ENCODE measurements around the gene BCORL1.

- TF ChIP-seq, protein P1, sequence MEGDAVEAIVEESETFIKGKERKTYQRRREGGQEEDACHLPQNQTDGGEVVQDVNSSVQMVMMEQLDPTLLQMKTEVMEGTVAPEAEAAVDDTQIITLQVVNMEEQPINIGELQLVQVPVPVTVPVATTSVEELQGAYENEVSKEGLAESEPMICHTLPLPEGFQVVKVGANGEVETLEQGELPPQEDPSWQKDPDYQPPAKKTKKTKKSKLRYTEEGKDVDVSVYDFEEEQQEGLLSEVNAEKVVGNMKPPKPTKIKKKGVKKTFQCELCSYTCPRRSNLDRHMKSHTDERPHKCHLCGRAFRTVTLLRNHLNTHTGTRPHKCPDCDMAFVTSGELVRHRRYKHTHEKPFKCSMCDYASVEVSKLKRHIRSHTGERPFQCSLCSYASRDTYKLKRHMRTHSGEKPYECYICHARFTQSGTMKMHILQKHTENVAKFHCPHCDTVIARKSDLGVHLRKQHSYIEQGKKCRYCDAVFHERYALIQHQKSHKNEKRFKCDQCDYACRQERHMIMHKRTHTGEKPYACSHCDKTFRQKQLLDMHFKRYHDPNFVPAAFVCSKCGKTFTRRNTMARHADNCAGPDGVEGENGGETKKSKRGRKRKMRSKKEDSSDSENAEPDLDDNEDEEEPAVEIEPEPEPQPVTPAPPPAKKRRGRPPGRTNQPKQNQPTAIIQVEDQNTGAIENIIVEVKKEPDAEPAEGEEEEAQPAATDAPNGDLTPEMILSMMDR (IDR thresholded peaks at IDR 0.05; ENCODE audit: poor library complexity): no peak
- TF ChIP-seq EZH2phosphoT487 (IDR thresholded peaks at IDR 0.05; ENCODE audit: low read depth, severe bottlenecking, unreplicated experiment) (no peak), EZH2 (IDR thresholded peaks at IDR 0.05; ENCODE audit: borderline replicate concordance) (no peak)
Observed at GRCh38 chrX:130034178-130034577, 51.7 kb downstream of the BCORL1 start.

Measured in hepatocyte (in vitro differentiated cells).